Neutrophil (primary cell): ENCODE measurements around the gene WIPF2.

ENCODE experiments used
- H3K27ac ChIP-seq: fragments of 200-600 bp; sonication (generic); 2 replicates; pipeline ENCODE4 v1.5.1; 2016; ENCODE audit warnings: mild to moderate bottlenecking, moderate library complexity
- H3K27me3 ChIP-seq: fragments of 200-600 bp; sonication (generic); 2 replicates; pipeline ENCODE4 v1.6.0; 2016; ENCODE audit warnings: mild to moderate bottlenecking
- H3K36me3 ChIP-seq: fragments of 200-600 bp; sonication (generic); 2 replicates; pipeline ENCODE4 v1.5.1; 2017
- H3K4me1 ChIP-seq, 2 experiments: fragments of 200-600 bp in 1 of 2; sonication (generic) in 1 of 2; 1 replicate in 1 of 2; 2 replicates in 1 of 2; pipeline versions ENCODE4 v1.5.1 to v1.6.1; 2013 to 2016; ENCODE audit warnings: low read depth in 1 of 2, low read length in 1 of 2, mild to moderate bottlenecking in 1 of 2, moderate library complexity in 1 of 2; ENCODE audit not compliant: control insufficient read depth in 1 of 2, insufficient read depth in 1 of 2
- H3K4me3 ChIP-seq, 2 experiments: fragments of 200-600 bp in 1 of 2; sonication (generic) in 1 of 2; 1 replicate in 1 of 2; 2 replicates in 1 of 2; pipeline ENCODE4 v1.5.1; 2013 to 2016; ENCODE audit warnings: low read depth in 1 of 2, low read length in 1 of 2, mild to moderate bottlenecking in 1 of 2, moderate library complexity in 1 of 2
- H3K9me3 ChIP-seq: fragments of 200-600 bp; sonication (generic); 2 replicates; pipeline ENCODE4 v1.5.1; 2016
- CTCF ChIP-seq: fragments of 200-600 bp; sonication (generic); IDR thresholded peaks from 2 replicates; pipeline ENCODE4 v1.5.1; 2016; ENCODE audit warnings: antibody characterized with exemption

WIPF2 gene

GRCh38 chr17:40312131-40312731 is 93.1 kb downstream of the WIPF2 start:
- H3K4me3 ChIP-seq = peak overlapping the region in 1 of 2 experiments; percentile 5
- no peak for TF ChIP-seq CTCF

GRCh38 chr17:40312893-40313667 is 94.0 kb downstream of the WIPF2 start:
- H3K27ac ChIP-seq = peak overlapping the region; percentile 64

More at GRCh38 chr17:40312131-40312731, 93.1 kb downstream of the WIPF2 start:
- peak overlapping the region; percentile 64 for H3K27ac ChIP-seq
- no peaks in the 10 kb centered on the region for H3K27me3 ChIP-seq
- no peaks in the 10 kb centered on the region for H3K36me3 ChIP-seq
- H3K4me1 ChIP-seq = peaks cover 97 to 99% of the 10 kb centered on the region in 2 experiments
- no peaks in the 10 kb centered on the region for H3K9me3 ChIP-seq

GRCh38 chr17:40313668-40314583 is 94.8 kb downstream of the WIPF2 start:
- no peak for TF ChIP-seq CTCF
- Histone ChIP-seq H3K9me3 (no peaks in the 10 kb centered on the region), H3K36me3 (no peaks in the 10 kb centered on the region), H3K4me3 (peak overlapping the region in 1 of 2 experiments; percentile 24), H3K27me3 (no peaks in the 10 kb centered on the region), H3K27ac (peak overlapping the region; percentile 60), H3K4me1 (peaks cover 89 to 91% of the 10 kb centered on the region in 2 experiments)

More at GRCh38 chr17:40312893-40313667, 94.0 kb downstream of the WIPF2 start:
- no peaks in the 10 kb centered on the region for H3K9me3 ChIP-seq
- no peak for TF ChIP-seq CTCF
- peaks cover 95 to 97% of the 10 kb centered on the region in 2 experiments for H3K4me1 ChIP-seq
- H3K27me3 ChIP-seq = no peaks in the 10 kb centered on the region
- no peaks in the 10 kb centered on the region for H3K36me3 ChIP-seq
- H3K4me3 ChIP-seq = peak overlapping the region in 1 of 2 experiments; percentile 5

- Histone ChIP-seq H3K4me3 (peak overlapping the region in 1 of 2 experiments; percentile 24), H3K9me3 (no peaks in the 10 kb centered on the region), H3K27me3 (no peaks in the 10 kb centered on the region), H3K36me3 (no peaks in the 10 kb centered on the region), H3K27ac (peak overlapping the region; percentile 60), H3K4me1 (peaks cover 87 to 91% of the 10 kb centered on the region in 2 experiments)
- peak; percentile 46 for TF ChIP-seq CTCF
These were observed 95.5 kb downstream of the WIPF2 start for GRCh38 chr17:40314584-40314956.

GRCh38 chr17:40315206-40315605 is 96.1 kb downstream of the WIPF2 start:
- Histone ChIP-seq H3K27me3 (no peaks in the 10 kb centered on the region), H3K4me3 (peak overlapping the region in 1 of 2 experiments; percentile 88), H3K36me3 (peaks cover 2% of the 10 kb centered on the region), H3K9me3 (no peaks in the 10 kb centered on the region), H3K27ac (peak overlapping the region; percentile 98), H3K4me1 (peaks cover 87 to 91% of the 10 kb centered on the region in 2 experiments)
- TF ChIP-seq CTCF = no peak
